Left forelimb (tissue), 1 donor: ENCODE data around the gene SMKR1.
A peak's percentile ranks its signal among the peaks of the same experiment; 100 is the strongest.
"Not testable (repeated sequence)": the region's sequence is repeated elsewhere in the genome, so short reads cannot be mapped to it uniquely, and the experiment has no call there.

Experiments
- DNase-seq: peaks from one replicate; pipeline ENCODE4 v3.0.0-alpha.2; 2018; ENCODE audit warnings: low spot score

The SMKR1 gene

GRCh38 chr7:129501760-129502707 lies at the start of gene SMKR1:
TSS of gene SMKR1 (plus strand) at chr7:129502531. CDS start at chr7:129502825, 294 bp downstream.
- DNase-seq, result peak; percentile 76

- no peak for DNase-seq
These were observed 49.6 kb upstream of the SMKR1 start for GRCh38 chr7:129452589-129453231.

GRCh38 chr7:129453510-129454248 lies 48.7 kb upstream of the SMKR1 start:
- DNase-seq, result no peak

- DNase-seq, result no peak
These were observed 48.1 kb upstream of the SMKR1 start for GRCh38 chr7:129454249-129454551.

- no peak for DNase-seq
These were observed 45.9 kb upstream of the SMKR1 start for GRCh38 chr7:129456421-129456820.

- DNase-seq, result no peak
These were observed 45.2 kb upstream of the SMKR1 start for GRCh38 chr7:129457101-129457500.

GRCh38 chr7:129458171-129458570 lies 44.2 kb upstream of the SMKR1 start:
- no peak for DNase-seq

- DNase-seq, result no peak
These were observed 40.5 kb upstream of the SMKR1 start for GRCh38 chr7:129461809-129462208.

- DNase-seq, result no peak
These were observed 39.9 kb upstream of the SMKR1 start for GRCh38 chr7:129462420-129462819.

- no peak for DNase-seq
These were observed 38.1 kb upstream of the SMKR1 start for GRCh38 chr7:129464194-129464593.

- DNase-seq, result no peak
These were observed 37.3 kb upstream of the SMKR1 start for GRCh38 chr7:129465080-129465479.

- DNase-seq, result peak; percentile 68
These were observed 35.5 kb upstream of the SMKR1 start for GRCh38 chr7:129466796-129467195.

GRCh38 chr7:129468087-129468486 lies 34.2 kb upstream of the SMKR1 start:
- no peak for DNase-seq

GRCh38 chr7:129468547-129468946 lies 33.8 kb upstream of the SMKR1 start:
- DNase-seq, result no peak

GRCh38 chr7:129469930-129470329 lies 32.4 kb upstream of the SMKR1 start:
- DNase-seq, result no peak

- DNase-seq, result no peak
These were observed 31.9 kb upstream of the SMKR1 start for GRCh38 chr7:129470411-129470810.

GRCh38 chr7:129471402-129471827 lies 30.9 kb upstream of the SMKR1 start:
- DNase-seq, result no peak

- DNase-seq, result not testable (repeated sequence)
These were observed 26.4 kb upstream of the SMKR1 start for GRCh38 chr7:129475931-129476330.

- not testable (repeated sequence) for DNase-seq
These were observed 25.9 kb upstream of the SMKR1 start for GRCh38 chr7:129476398-129476797.

- no peak for DNase-seq
These were observed 22.5 kb upstream of the SMKR1 start for GRCh38 chr7:129479831-129480230.

GRCh38 chr7:129480674-129481363 lies 21.5 kb upstream of the SMKR1 start:
- DNase-seq, result no peak

- not testable (repeated sequence) for DNase-seq
These were observed 21.0 kb upstream of the SMKR1 start for GRCh38 chr7:129481376-129481775.
